ENCODE data around the gene TOMM20. TPM values are rescaled to one million over a fixed set of nuclear protein-coding genes. Genes with fewer than 3 reads are reported as not detected.

The TOMM20 gene
- total and polyA plus RNA-seq, 4 donors, result 60.6 to 115 (median 79.6) TPM

DNA sequence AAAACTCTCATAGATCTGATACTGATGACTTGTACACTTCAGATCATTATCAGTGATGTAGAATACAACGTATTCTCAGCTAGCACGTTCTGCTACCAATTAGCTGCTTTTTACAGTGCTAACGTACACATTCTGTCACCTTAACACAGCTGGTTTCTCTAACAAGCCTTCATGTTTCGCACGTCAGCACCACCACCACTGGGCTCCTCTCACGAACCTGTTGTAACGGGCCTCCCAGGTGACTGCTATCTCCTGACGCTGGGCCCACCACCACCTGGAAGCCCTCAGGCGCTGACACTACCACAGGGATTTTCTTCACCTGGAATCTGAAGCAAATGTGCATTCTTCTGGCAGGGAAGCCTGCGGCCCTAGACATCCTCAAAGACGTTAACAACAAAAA, 19.8 kb downstream of the TOMM20 start:
- H3K27ac ChIP-seq (ENCODE audit: low read depth in 1 of 2, low read length in 1 of 2), result no peak overlapping the region

DNA sequence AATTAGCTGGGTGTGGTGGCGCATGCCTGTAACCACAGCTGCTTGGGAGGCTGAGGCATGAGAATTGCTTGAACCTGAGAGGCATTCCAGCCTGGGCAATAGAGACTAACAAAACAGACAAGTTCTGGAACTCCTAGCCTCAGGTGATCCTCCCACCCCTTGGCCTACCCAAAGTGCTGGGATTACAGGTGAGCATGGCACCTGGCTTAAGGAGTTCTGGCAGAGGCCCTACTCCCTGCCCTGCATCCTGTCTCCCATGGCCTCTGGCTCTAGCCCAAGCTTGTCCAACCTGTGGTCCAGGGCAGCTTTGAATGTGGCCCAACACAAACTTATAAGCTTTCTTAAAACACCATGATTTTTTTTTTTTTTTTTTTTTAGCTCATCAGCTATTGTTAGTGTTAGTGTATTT, 20.4 kb downstream of the TOMM20 start:
- H3K36me3 ChIP-seq (ENCODE audit: control insufficient read depth in 4 of 4, insufficient read depth in 4 of 4, low read length in 4 of 4), result peaks cover 15 to 26% (median 20%) of the 10 kb centered on the region in 4 donors
- 90 to 98% methylated on average over 1 of the region's 1 CpG for WGBS, 2 donors
- no peak overlapping the region for H3K27ac ChIP-seq (ENCODE audit: low read depth in 1 of 2, low read length in 1 of 2)
- no peak for DNase-seq
- peaks cover 0 to 3% (median 0%) of the 10 kb centered on the region in 4 donors for H3K9me3 ChIP-seq (ENCODE audit: control insufficient read depth in 4 of 4, insufficient read depth in 3 of 4, low read length in 3 of 4)
- TF ChIP-seq, protein P1, sequence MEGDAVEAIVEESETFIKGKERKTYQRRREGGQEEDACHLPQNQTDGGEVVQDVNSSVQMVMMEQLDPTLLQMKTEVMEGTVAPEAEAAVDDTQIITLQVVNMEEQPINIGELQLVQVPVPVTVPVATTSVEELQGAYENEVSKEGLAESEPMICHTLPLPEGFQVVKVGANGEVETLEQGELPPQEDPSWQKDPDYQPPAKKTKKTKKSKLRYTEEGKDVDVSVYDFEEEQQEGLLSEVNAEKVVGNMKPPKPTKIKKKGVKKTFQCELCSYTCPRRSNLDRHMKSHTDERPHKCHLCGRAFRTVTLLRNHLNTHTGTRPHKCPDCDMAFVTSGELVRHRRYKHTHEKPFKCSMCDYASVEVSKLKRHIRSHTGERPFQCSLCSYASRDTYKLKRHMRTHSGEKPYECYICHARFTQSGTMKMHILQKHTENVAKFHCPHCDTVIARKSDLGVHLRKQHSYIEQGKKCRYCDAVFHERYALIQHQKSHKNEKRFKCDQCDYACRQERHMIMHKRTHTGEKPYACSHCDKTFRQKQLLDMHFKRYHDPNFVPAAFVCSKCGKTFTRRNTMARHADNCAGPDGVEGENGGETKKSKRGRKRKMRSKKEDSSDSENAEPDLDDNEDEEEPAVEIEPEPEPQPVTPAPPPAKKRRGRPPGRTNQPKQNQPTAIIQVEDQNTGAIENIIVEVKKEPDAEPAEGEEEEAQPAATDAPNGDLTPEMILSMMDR (IDR thresholded peaks at IDR 0.05; ENCODE audit: control extremely low read depth, extremely low read depth), result no peak
- no peaks in the 10 kb centered on the region for H3K27me3 ChIP-seq (ENCODE audit: control insufficient read depth in 3 of 3, insufficient read depth in 3 of 3, low read length in 2 of 3)
- no peak for ATAC-seq (ENCODE audit: insufficient read depth, low FRiP score)
- H3K9ac ChIP-seq (ENCODE audit: insufficient read depth in 1 of 2, low read length in 2 of 2), result no peak overlapping the region
- H3K4me1 ChIP-seq (ENCODE audit: control insufficient read depth in 5 of 5, insufficient read depth in 5 of 5, low read length in 5 of 5), result peaks cover 0 to 8% (median 2%) of the 10 kb centered on the region in 5 donors
- no peak overlapping the region for H3K4me3 ChIP-seq

More for the DNA sequence above, 19.8 kb downstream of the TOMM20 start:
- TF ChIP-seq, protein P1 (IDR thresholded peaks at IDR 0.05; ENCODE audit: control extremely low read depth, extremely low read depth), result no peak
- no peaks in the 10 kb centered on the region for H3K27me3 ChIP-seq (ENCODE audit: control insufficient read depth in 3 of 3, insufficient read depth in 3 of 3, low read length in 2 of 3)
- peaks cover 18 to 31% (median 25%) of the 10 kb centered on the region in 4 donors for H3K36me3 ChIP-seq (ENCODE audit: control insufficient read depth in 4 of 4, insufficient read depth in 4 of 4, low read length in 4 of 4)
- H3K9ac ChIP-seq (ENCODE audit: insufficient read depth in 1 of 2, low read length in 2 of 2), result no peak overlapping the region
- ATAC-seq (ENCODE audit: insufficient read depth, low FRiP score) (no peak), DNase-seq (no peak)
- H3K4me1 ChIP-seq (ENCODE audit: control insufficient read depth in 5 of 5, insufficient read depth in 5 of 5, low read length in 5 of 5), result peaks cover 0 to 8% (median 2%) of the 10 kb centered on the region in 5 donors
- WGBS, 2 donors, result 95 to 97% methylated on average over 11 of the region's 11 CpGs
- H3K9me3 ChIP-seq (ENCODE audit: control insufficient read depth in 4 of 4, insufficient read depth in 3 of 4, low read length in 3 of 4), result peaks cover 0 to 3% (median 0%) of the 10 kb centered on the region in 4 donors
- H3K4me3 ChIP-seq, result no peak overlapping the region

DNA sequence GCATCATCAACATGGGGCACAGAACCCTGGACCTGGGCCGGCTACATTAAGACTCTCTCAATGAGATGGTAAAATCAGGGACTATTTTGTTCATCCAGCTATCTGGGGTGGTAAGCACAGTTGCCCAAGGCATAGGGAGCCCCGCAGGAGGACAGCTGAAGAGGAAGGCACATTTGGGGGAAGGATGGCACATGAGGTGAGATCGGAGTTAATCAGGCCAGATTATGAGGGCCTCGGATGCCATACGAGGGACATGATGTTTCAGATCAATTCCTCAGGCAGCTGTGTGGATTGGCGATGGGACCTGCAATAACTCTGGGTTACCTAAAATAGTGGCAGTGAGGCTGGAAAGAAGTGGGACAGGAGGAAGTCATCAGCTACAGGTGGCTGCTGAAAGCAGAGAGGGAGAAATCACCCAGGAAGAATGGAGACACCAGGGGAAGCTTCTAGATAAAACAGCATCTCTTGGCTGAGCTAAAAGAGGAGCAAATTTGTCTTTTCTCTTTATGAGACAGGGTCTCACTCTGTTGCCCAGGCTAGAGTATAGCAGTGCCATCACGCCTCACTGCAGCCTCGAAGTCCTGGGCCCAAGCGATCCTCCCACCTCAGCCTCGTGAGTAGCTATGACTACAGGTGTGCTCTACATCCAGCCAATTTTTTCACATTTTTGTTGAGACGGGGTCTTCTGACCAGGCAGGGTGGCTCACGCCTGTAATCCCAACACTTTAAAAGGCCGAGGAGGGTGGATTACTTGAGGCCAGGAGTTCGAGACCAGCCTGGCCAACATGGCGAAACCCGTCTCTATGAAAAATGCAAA, 21.1 kb downstream of the TOMM20 start:
- H3K27ac ChIP-seq (ENCODE audit: low read depth in 1 of 2, low read length in 1 of 2), result no peak overlapping the region
- peaks cover 0 to 3% (median 0%) of the 10 kb centered on the region in 4 donors for H3K9me3 ChIP-seq (ENCODE audit: control insufficient read depth in 4 of 4, insufficient read depth in 3 of 4, low read length in 3 of 4)
- H3K36me3 ChIP-seq (ENCODE audit: control insufficient read depth in 4 of 4, insufficient read depth in 4 of 4, low read length in 4 of 4), result peaks cover 9 to 24% (median 16%) of the 10 kb centered on the region in 4 donors
- WGBS, 2 donors, result 94 to 96% methylated on average over 16 of the region's 16 CpGs
- H3K4me3 ChIP-seq, result no peak overlapping the region
- H3K9ac ChIP-seq (ENCODE audit: insufficient read depth in 1 of 2, low read length in 2 of 2), result no peak overlapping the region
- TF ChIP-seq, protein P1 (IDR thresholded peaks at IDR 0.05; ENCODE audit: control extremely low read depth, extremely low read depth), result no peak
- peaks cover 0 to 8% (median 2%) of the 10 kb centered on the region in 5 donors for H3K4me1 ChIP-seq (ENCODE audit: control insufficient read depth in 5 of 5, insufficient read depth in 5 of 5, low read length in 5 of 5)
- no peaks in the 10 kb centered on the region for H3K27me3 ChIP-seq (ENCODE audit: control insufficient read depth in 3 of 3, insufficient read depth in 3 of 3, low read length in 2 of 3)
- no peak for ATAC-seq (ENCODE audit: insufficient read depth, low FRiP score)
- DNase-seq, result no peak
